Endometrial microvascular endothelial cells (primary cell): ENCODE measurements around the gene TPPP2. TPM values are rescaled to one million over a fixed set of nuclear protein-coding genes. Genes with fewer than 3 reads are reported as not detected.
"Not testable (repeated sequence)": the region's sequence is repeated elsewhere in the genome, so short reads cannot be mapped to it uniquely, and the experiment has no call there.

Experiments used
- in situ Hi-C: cut with HindIII; loops from 2 replicates; pipeline ENCODE4 v1.10.0; 2017; ENCODE audit warnings: low sequenced_read_pairs, low pct_unique_long_range_greater_than_20kb; ENCODE audit errors: inconsistent ontology term
- total RNA-seq: library from RNA; depleted of rRNA; stranded (reverse); fragments of >200 nt; gene quantifications from one replicate; pipeline ENCODE4 v1.2.3, GENCODE V29; 2015; ENCODE audit errors: inconsistent ontology term

Gene TPPP2
- total RNA-seq, 1 donor from 2014 or later, result not detected

GRCh38 chr14:21033133-21033698, 3.2 kb downstream of the TPPP2 start:
- in situ Hi-C loops, result no loop called here

DNA sequence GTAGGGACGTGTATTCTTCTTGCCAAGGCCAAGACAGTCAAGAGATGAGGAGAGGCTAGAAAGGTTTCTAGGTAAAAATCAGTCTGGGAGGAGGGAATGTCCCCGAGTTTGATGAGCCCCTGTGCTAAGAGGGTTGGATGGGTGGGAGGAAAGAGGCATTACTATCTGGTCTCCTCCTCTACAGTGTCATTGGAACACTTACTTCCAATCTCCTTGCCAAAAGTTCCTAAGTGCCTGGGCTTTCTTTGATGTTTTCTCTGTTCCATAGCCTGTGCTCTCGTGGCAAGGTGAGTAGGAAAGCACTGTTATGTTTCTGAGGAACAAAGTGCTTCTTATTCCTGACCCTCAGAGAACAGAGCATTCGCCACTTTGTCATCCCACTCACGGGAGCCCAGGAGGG, 4.7 kb downstream of the TPPP2 start, which contains the start of gene RNASE13:
RNASE13 (minus strand) TSS at position 101 of the 400 bp plus-strand sequence. CDS start 519 bp downstream, outside the sequence.
- in situ Hi-C loops, result no loop called here

- in situ Hi-C loops, result no loop called here
These were observed 6.7 kb downstream of the TPPP2 start for GRCh38 chr14:21036751-21037150.

DNA sequence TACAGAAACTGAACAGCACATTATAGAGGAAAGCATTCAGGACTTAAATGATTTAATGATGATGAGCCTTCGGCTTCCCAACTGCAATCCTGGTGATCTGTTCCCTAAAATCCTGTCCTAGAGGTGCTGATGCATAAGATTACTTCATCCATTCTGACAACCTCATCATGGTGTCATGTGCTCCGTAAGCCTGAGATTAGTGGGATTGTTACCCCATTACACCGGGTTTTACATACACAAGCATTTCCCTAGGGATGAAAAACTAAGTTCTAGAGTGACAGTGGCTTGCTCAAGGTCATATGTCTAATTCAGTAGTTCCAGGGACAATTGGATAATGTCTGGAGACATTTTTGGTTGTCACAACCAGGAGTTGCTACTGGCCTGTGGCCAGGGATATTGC, 7.1 kb downstream of the TPPP2 start:
- in situ Hi-C loops, result no loop called here

DNA sequence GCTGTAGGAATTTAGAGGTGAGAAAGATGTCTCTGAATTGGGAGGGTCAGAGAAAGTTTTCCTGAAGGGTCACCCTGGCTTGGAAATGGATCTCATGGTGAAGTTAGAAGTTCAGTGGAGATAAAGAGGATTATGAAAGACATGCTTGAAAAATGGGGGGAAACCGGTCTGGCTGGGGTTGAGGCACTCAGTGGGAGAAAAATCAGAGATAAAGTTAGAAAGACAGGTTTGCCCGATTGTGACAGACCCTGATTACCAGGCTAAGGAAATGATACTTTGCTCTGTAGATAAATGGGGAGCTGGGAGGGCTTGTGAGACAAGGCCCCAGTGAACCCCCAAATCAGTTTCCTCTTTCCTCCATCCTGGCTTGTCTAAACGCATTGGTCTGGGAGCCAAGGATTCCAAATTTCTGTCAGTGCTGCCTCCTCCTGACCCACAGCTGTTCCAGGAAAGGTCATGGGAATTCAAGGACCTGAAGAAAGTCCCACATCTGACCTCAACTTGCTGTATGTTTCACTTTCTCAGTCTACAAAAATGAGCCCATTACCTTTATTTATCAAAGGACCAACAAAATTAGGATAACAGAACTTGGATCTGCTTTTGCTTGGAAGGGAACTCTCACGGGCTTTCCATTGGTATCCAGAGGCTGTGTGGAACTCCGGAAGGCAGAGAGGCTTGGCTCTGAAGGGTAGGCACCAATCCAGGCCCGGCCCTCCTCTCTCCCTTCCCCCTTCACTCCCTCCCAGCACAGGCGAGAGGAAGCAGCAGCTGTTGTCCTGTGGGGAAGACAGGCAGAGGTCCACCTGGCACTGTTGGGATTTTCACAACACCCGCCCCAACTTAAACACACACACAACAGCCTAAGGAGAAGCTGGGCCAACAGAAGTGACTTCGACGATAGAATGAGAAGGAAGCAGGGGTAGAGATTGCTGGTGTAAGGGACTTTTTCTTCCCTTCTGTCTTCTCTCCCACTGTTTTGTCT, 8.7 kb downstream of the TPPP2 start:
- in situ Hi-C loops, result no loop called here

DNA sequence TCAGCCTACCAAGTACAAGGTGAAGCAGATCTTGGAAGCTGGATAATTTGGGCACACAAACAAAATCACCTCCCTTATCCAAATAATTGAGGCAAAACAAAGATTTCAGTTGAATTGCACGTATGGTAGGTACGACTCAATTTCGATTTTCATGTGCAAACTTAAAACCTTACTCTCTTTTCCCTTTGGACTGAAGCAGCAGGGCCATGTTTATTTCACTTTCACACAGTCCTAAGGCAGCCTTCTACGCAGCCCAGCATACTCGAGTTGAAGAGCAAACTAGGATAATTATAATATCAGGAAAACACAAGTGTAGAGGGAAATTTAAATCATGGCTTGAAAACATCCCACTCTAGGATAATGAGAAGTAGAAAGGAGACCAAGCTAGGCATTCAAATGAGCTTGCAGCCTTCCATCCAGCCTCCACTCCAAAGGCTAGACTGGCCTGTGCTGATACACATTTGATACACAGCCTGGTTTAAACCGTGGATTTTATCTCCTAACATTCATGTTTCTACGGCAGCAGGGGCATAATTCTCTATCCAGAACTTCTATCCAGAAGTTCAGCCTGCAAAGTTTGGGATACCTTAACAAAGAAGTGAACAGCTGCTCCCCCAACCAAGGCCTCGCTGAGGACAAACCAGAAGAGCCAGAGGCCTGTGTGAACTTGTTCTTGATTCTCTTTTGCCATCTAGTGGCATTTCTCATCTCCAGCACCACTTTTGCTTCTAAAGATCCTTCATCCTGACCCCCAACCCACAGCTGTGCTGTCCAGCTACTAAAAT, 9.8 kb downstream of the TPPP2 start:
- in situ Hi-C loops, result no loop called here

GRCh38 chr14:21040370-21040925, 10.4 kb downstream of the TPPP2 start:
- in situ Hi-C loops, result no loop called here

DNA sequence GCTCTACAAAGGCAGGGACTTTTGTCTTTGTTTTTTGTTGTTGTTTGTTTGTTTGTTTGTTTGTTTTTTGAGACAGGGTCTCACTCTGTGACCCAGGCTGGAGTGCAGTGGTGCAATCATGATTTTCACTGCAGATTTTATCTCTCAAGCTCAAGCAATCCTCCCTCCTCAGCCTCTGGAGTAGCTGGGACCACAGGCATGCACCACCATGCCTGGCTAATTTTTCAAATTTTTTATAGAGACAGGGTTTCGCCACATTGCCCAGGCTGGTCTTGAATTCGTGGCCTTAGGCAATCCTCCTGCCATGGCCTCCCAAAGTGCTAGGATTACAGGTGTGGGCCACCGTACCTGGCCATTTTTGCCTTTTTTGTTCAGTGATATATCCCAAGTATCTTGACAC, 10.9 kb downstream of the TPPP2 start:
- in situ Hi-C loops, result not testable (repeated sequence)

DNA sequence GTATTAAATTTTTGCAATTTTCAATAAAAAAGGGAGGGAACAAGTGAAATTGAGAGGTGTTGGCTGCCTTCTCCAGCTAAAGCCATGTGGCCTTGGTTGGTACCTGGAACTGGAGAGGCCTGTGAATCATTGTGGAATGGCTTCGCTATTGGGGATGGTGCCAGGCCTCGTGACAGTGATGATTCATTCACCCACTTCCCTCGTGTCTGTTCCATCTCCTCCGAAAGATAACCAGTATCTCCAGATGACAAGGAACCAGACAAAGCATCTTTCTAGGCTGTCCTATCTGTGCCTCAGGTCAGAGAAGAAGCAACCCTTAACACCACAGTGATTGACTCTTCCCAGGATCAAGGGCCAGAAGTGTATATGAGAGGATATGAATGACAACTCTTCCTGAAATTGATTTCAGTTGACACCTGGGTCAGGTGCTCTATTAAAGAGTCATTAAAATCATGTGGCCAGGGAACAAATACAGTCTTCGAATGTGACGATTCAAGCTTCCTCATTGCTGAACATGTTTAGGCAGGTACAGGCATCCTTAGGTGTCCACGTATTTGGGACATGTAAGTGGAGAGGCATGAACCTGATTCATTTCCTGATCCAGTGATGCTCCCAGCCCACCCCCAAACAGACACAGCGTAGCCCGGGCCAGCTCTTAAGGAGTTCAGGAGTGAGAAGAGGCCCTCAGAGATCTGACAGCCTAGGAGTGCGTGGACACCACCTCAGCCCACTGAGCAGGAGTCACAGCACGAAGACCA, 11.8 kb downstream of the TPPP2 start, which contains the start of gene RNASE7:
RNASE7 (plus strand) TSS at position 687 of the 758 bp plus-strand sequence. CDS start 631 bp downstream, outside the sequence.
- in situ Hi-C loops, result no loop called here

DNA sequence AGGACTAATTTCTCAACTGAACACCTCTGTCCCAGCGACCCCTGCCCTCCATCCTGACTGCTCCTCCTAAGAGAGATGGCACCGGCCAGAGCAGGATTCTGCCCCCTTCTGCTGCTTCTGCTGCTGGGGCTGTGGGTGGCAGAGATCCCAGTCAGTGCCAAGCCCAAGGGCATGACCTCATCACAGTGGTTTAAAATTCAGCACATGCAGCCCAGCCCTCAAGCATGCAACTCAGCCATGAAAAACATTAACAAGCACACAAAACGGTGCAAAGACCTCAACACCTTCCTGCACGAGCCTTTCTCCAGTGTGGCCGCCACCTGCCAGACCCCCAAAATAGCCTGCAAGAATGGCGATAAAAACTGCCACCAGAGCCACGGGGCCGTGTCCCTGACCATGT, 12.9 kb downstream of the TPPP2 start:
- in situ Hi-C loops, result no loop called here

DNA sequence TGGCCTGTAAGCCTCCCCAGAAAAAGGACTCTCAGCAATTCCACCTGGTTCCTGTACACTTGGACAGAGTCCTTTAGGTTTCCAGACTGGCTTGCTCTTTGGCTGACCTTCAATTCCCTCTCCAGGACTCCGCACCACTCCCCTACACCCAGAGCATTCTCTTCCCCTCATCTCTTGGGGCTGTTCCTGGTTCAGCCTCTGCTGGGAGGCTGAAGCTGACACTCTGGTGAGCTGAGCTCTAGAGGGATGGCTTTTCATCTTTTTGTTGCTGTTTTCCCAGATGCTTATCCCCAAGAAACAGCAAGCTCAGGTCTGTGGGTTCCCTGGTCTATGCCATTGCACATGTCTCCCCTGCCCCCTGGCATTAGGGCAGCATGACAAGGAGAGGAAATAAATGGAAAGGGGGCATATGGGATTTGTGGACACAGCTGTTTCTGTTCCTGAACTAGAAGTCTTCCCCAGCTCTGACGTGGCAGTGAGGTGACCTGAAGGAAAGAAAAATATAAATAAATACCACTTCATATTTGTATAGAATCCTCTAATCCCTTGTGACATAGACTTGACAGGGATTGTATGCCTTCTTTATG, 13.5 kb downstream of the TPPP2 start:
- in situ Hi-C loops, result no loop called here

DNA sequence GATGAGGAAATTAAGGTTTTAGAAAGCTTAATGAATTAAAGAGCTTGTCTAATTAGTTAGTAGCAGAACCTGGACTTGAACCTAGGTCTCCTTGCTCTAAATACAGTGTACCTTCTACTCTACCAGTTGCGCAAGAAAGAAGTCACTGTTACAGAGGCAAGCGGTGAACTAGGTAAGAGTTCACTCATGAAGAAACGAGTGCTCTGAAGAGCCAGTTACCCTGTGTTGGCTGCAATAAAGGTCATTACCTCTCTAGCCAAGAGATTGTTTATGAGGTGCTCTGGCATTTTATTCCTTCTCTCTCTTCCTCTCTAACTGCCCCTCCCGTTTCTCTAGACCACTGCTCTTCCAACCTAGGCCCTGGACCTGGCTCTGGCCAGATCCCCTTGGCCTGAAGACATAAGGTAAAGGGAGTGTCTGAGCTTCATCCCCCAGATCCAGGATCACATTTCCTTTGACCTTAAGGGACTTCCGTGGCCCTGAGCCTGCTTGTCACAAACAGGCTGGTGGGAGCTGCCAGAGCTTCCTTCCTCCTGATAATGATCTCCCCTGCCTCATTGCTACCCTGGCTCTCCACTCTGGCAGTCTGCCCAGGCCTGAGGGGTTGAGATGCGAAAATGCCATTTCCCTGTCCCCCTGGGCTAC, 14.1 kb downstream of the TPPP2 start:
- in situ Hi-C loops, result no loop called here

GRCh38 chr14:21047378-21047781, 17.4 kb downstream of the TPPP2 start:
- in situ Hi-C loops, result no loop called here

DNA sequence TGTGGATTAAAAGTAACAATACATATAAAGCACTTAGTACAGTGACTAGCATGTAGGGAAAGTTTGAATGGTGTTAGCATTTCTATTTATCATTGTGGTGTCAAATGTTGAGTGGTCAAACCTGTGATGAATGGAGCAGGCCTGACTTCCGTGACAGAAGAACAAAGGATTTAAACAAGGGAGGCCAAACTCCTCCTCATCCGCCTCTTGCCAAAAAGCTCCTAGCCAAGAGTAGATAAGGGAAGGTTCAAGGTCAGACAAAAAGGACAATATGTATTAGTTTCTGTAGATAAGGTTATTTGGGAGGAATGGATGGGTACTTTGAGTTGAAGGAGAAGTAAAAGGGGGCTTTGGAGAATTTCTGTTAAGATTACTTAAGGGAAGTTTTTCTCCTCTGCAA, 18.6 kb downstream of the TPPP2 start:
- in situ Hi-C loops, result no loop called here

DNA sequence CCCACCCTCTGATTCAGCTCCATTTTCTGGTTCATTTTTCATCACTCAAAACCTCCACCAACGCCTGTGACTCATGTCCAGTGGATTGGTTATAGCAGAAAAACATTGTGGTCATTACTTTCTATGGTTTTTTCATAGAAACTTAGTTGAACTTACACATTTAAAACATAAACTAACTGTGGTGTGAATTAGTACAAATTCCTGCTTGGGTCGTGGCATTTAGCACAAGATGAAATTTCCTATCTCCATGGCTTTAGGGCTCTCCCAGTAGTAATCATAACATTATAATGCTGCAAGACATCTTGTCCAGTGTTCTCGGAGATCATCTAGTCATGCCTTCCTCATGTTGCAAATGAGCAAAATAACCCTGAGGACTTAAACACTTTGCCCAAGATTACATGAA, 19.3 kb downstream of the TPPP2 start:
- in situ Hi-C loops, result no loop called here

DNA sequence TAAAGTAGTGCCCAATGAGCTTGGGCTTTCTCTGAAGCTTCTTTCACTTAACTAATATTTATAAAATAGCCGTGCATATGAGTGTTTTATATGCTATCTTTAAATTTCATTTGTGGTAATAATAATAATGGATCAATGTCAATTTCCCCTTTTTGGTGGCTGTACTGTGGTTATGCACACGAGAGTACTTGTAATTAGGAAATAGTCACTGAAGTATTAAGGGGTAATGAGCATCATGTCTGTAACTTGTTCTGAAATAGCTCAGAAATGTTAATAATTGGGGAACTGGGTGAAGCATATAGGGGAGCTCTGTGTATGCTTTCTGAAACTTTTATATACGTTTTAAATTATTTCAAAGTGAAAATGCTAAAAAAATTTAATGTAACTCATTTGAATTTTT, 20.6 kb downstream of the TPPP2 start:
- in situ Hi-C loops, result no loop called here
